K562 (cell line): ENCODE data around the gene AP4E1. TPM values are rescaled to one million over a fixed set of nuclear protein-coding genes. Genes with fewer than 3 reads are reported as not detected.
A peak's percentile ranks its signal among the peaks of the same experiment; 100 is the strongest.
"Not testable (repeated sequence)": the region's sequence is repeated elsewhere in the genome, so short reads cannot be mapped to it uniquely, and the experiment has no call there.

Source experiments
- ATAC-seq: fragments of 200-7000 bp; cut with Tn5 transposase; 3 replicates; pipeline ENCODE4 v1.9.1; 2020; ENCODE audit warnings: moderate library complexity
- BruUV-seq: library from RNA; stranded (reverse); fragments of 400-500 nt; replicated peaks from 2 replicates; lab custom pipeline; 2021; lab: Mats Ljungman, UMichigan
- CTCF ChIA-PET: fragments of 300-600 bp; formaldehyde crosslinking; extraction: SDS; loops from one replicate; lab custom pipeline; 2021; ENCODE audit warnings: low intra/inter-chr PET ratio; lab: Yijun Ruan, JAX
- POLR2A ChIA-PET: fragments of 300-600, 350-650 bp; sonication (Branson Sonifier 250); formaldehyde crosslinking; extraction: SDS; loops from one replicate; lab custom pipeline; 2021; ENCODE audit warnings: antibody characterized with exemption, inconsistent platforms; lab: Yijun Ruan, JAX
- DNase-seq, 4 experiments: peaks; one replicate each; pipeline versions ENCODE4 v3.0.0 to v3.0.0-alpha.2; 2011 to 2018; ENCODE audit warnings: low spot score in 3 of 4, mixed read lengths in 3 of 4; ENCODE audit errors: extremely low read depth in 1 of 4
- FAIRE-seq: peaks from 2 replicates; lab custom pipeline; 2011; peaks lifted over from hg19 to GRCh38; lab: Jason Lieb, UNC
- H2AFZ ChIP-seq: 2 replicates; pipeline ENCODE4 v1.6.0; 2011; ENCODE audit warnings: low read depth, low read length, control low read depth, inconsistent platforms
- H3K27ac ChIP-seq: fragments of 200-600 bp; 3 replicates; pipeline ENCODE4 v1.8.0; 2011; ENCODE audit warnings: low read depth, mild to moderate bottlenecking, control low read depth, inconsistent platforms, low read length, moderate library complexity, mixed read lengths; ENCODE audit errors: extremely low read depth
- H3K27me3 ChIP-seq, 2 experiments: fragments of 300-600 bp in 1 of 2; 2 replicates in 1 of 2; 3 replicates in 1 of 2; pipeline versions ENCODE4 v1.6.0 to v1.8.0; 2011; ENCODE audit warnings: inconsistent platforms in 2 of 2, low read length in 2 of 2, mild to moderate bottlenecking in 1 of 2, mixed read lengths in 1 of 2, moderate library complexity in 1 of 2; ENCODE audit not compliant: control insufficient read depth in 2 of 2, insufficient read depth in 2 of 2
- H3K36me3 ChIP-seq: fragments of 300-600 bp; 3 replicates; pipeline ENCODE4 v1.8.0; 2011; ENCODE audit warnings: mild to moderate bottlenecking, low read length, inconsistent platforms; ENCODE audit not compliant: control insufficient read depth, insufficient read depth
- H3K4me1 ChIP-seq, 2 experiments: fragments of 200-600 bp in 1 of 2; replicated peaks in 1 of 2; 2 replicates in 1 of 2; 3 replicates in 1 of 2; pipeline versions ENCODE4 v1.5.1 to v1.8.0; 2011; ENCODE audit warnings: inconsistent platforms in 2 of 2, low read length in 2 of 2, mild to moderate bottlenecking in 1 of 2, mixed read lengths in 1 of 2, moderate library complexity in 1 of 2; ENCODE audit not compliant: control insufficient read depth in 2 of 2, insufficient read depth in 2 of 2
- H3K4me2 ChIP-seq: 2 replicates; pipeline ENCODE4 v1.6.1; 2011; ENCODE audit warnings: low read length, control low read depth, inconsistent platforms, mixed read lengths; ENCODE audit not compliant: insufficient read depth
- H3K4me3 ChIP-seq: fragments of 200-600 bp; sonication (generic), shearing (Covaris generic); 2 replicates; pipeline ENCODE4 v1.5.1; 2016; ENCODE audit warnings: control low read depth, inconsistent platforms
- H3K79me2 ChIP-seq: fragments of 200-600 bp; 3 replicates; pipeline ENCODE4 v1.8.0; 2011; ENCODE audit warnings: low read length, inconsistent platforms; ENCODE audit not compliant: control insufficient read depth, insufficient read depth
- H3K9ac ChIP-seq, 2 experiments: 2 replicates each; pipeline versions ENCODE4 v1.6.0 to v1.6.1; 2011; ENCODE audit warnings: low read depth in 2 of 2, low read length in 2 of 2, control low read depth in 1 of 2, inconsistent platforms in 1 of 2, mild to moderate bottlenecking in 1 of 2, mixed read lengths in 1 of 2; ENCODE audit not compliant: insufficient read depth in 1 of 2
- H3K9me1 ChIP-seq: one replicate; pipeline ENCODE4 v1.6.0; 2011; ENCODE audit warnings: inconsistent platforms, mild to moderate bottlenecking, low read length, moderate library complexity; ENCODE audit not compliant: control insufficient read depth, insufficient read depth
- H3K9me3 ChIP-seq: replicated peaks from 2 replicates; pipeline ENCODE4 v1.5.1; 2011; ENCODE audit warnings: low read depth, low read length, inconsistent platforms; ENCODE audit not compliant: control insufficient read depth, insufficient read depth
- H4K20me1 ChIP-seq: replicated peaks from 2 replicates; pipeline ENCODE4 v1.6.1; 2011; ENCODE audit warnings: low read length, inconsistent platforms, mixed read lengths; ENCODE audit not compliant: control insufficient read depth, insufficient read depth
- ARNT ChIP-seq, 2 experiments: fragments of 450-650 bp; IDR thresholded peaks; 2 replicates each; pipeline ENCODE4 v1.6.1; 2016; ENCODE audit warnings: mild to moderate bottlenecking in 1 of 2
- XRCC5 ChIP-seq: fragments of 200-400 bp; formaldehyde crosslinking; IDR thresholded peaks from 2 replicates; pipeline ENCODE4 v1.6.1; 2017; ENCODE audit warnings: low read depth, mild to moderate bottlenecking, low read length
- ZBTB49 ChIP-seq: sonication (generic); formaldehyde crosslinking; IDR thresholded peaks from 2 replicates; pipeline ENCODE4 v1.8.0; 2022; ENCODE audit warnings: missing genetic modification reagents, mild to moderate bottlenecking, borderline replicate concordance
- WGBS: fragments of 100-300 bp; shearing (Covaris generic); methylation state at CpG from one replicate; pipeline ENCODE4 v1.1.6; 2016; ENCODE audit warnings: low coverage, mixed read lengths; ENCODE audit not compliant: insufficient coverage; ENCODE audit errors: missing lambda C conversion rate; 5-methylcytosine and 5-hydroxymethylcytosine counted together
- in situ Hi-C: fragments of 300-500 bp; cut with MboI; formaldehyde crosslinking; loops from 4 replicates; pipeline ENCODE4 v1.15.0; 2018; ENCODE audit warnings: inconsistent platforms, mixed read lengths
- intact Hi-C: fragments of 100-400 bp; cut with micrococcal nuclease; formaldehyde crosslinking; loops from 2 replicates; pipeline ENCODE4 v1.14.2; 2022
- polyA plus RNA-seq, 8 experiments: library from polyadenylated mRNA; depleted of rRNA in 4 of 8; stranded (reverse) in 5 of 8; unstranded in 3 of 8; fragments of >200 nt; fragmentation: Nextera tagmentation in 2 of 8; fragmentation: Illumina TruSeq in 1 of 8; extraction: Ambion mirVana in 2 of 8; extraction: Trizol in 1 of 8; gene quantifications; 2 replicates each; pipeline versions ENCODE4 v1.2.1 to v1.2.3, GENCODE V29; 2011 to 2014; ENCODE audit warnings: inconsistent platforms in 1 of 8, missing spikeins in 1 of 8
- total RNA-seq, 7 experiments: library from RNA; depleted of rRNA in 6 of 7; stranded (reverse); fragments of >200 nt in 6 of 7; fragmentation: Illumina TruSeq in 2 of 7; extraction: Trizol in 2 of 7; gene quantifications; 2 replicates each; pipeline versions ENCODE4 v1.2.1 to v1.2.3, GENCODE V29; 2011 to 2021; ENCODE audit warnings: low replicate concordance in 1 of 7

AP4E1 gene
- total and polyA plus RNA-seq, 9 of the 15 experiments (the other 6 are each of a cell fraction or from before 2014, with no cell fraction given) = 1.3 to 11.5 (median 4.4) TPM

- Histone ChIP-seq H2AFZ (peak overlapping the region; percentile 98), H3K27ac (peak overlapping the region; percentile 92), H3K9me3 (no peaks in the 10 kb centered on the region), H3K4me2 (peak overlapping the region; percentile 88), H3K9me1 (no peaks in the 10 kb centered on the region), H3K9ac (peak overlapping the region; percentile 97 to 98), H3K27me3 (no peaks in the 10 kb centered on the region), H3K4me1 (peaks cover 0 to 12% of the 10 kb centered on the region in 2 experiments; a peak in 2 of 5 replicates), H3K79me2 (peaks cover 27% of the 10 kb centered on the region), H3K36me3 (peaks cover 24% of the 10 kb centered on the region), H3K4me3 (peak overlapping the region; percentile 98), H4K20me1 (no peaks in the 10 kb centered on the region)
- 0% methylated on average over 11 of the region's 11 CpGs for WGBS
- in situ Hi-C loops (loop anchor here (10.0 kb wide), 1 partner anchor 554 kb away; the partner anchor contains the start of gene GABPB1), intact Hi-C loops (loop anchor here (2.0 to 10.0 kb wide), 3 partner anchors 554 to 760 kb away; partner anchors contain the start of gene GABPB1)
- ATAC-seq (peak; percentile 33), DNase-seq (peak in 1 of 4 experiments; percentile 36)
- no TSS peak for BruUV-seq
- ChIA-PET POLR2A (interaction anchor here (0.6 kb wide), 4 partner anchors 103 to 556 kb away, joined by 3 to 4 read pairs (median 3); no protein-coding TSS in a partner anchor), CTCF (interaction anchor here (3.6 kb wide), 1 partner anchor 233 kb away, joined by 31 read pairs; no protein-coding TSS in a partner anchor)
- TF ChIP-seq ARNT (IDR thresholded peaks at IDR 0.05) (peak in 1 of 2 experiments; percentile 40; a peak in 1 of 4 replicates), ZBTB49 (CRISPR knock-in tag) (0 out of 2 replicates have a peak, but pooled peaks have one; percentile 19), XRCC5 (no peak)
- TF ChIP-seq, all 486 proteins: peak for 2
- FAIRE-seq = peak; percentile 51
Measured at GRCh38 chr15:50909010-50909317, 481 bp downstream of the AP4E1 start.

GRCh38 chr15:50910426-50910795 is 1.9 kb downstream of the AP4E1 start:
- H4K20me1 ChIP-seq, FAIRE-seq, H3K9ac ChIP-seq, H3K4me3 ChIP-seq, H3K9me1 ChIP-seq, H2AFZ ChIP-seq, DNase-seq, POLR2A ChIA-PET, in situ Hi-C loops, H3K4me2 ChIP-seq, ATAC-seq, intact Hi-C loops, H3K27ac ChIP-seq, H3K27me3 ChIP-seq, CTCF ChIA-PET, H3K9me3 ChIP-seq: not testable (repeated sequence)
- Histone ChIP-seq H3K36me3 (peaks cover 30% of the 10 kb centered on the region; the same call in 2 of the 3 replicates), H3K79me2 (peaks cover 27% of the 10 kb centered on the region), H3K4me1 (peaks cover 0 to 12% of the 10 kb centered on the region in 2 experiments; a peak in 2 of 5 replicates)
- TSS peak; percentile 35 for BruUV-seq
- 75% methylated on average over 3 of the region's 3 CpGs for WGBS
